Measurements from ENCODE around the gene RHEX. TPM values are rescaled to one million over a fixed set of nuclear protein-coding genes. Genes with fewer than 3 reads are reported as not detected.

Gene RHEX
- total and polyA plus RNA-seq, 9 donors, result 0.15 to 13.3 (median 1.8) TPM; not detected in 1

DNA sequence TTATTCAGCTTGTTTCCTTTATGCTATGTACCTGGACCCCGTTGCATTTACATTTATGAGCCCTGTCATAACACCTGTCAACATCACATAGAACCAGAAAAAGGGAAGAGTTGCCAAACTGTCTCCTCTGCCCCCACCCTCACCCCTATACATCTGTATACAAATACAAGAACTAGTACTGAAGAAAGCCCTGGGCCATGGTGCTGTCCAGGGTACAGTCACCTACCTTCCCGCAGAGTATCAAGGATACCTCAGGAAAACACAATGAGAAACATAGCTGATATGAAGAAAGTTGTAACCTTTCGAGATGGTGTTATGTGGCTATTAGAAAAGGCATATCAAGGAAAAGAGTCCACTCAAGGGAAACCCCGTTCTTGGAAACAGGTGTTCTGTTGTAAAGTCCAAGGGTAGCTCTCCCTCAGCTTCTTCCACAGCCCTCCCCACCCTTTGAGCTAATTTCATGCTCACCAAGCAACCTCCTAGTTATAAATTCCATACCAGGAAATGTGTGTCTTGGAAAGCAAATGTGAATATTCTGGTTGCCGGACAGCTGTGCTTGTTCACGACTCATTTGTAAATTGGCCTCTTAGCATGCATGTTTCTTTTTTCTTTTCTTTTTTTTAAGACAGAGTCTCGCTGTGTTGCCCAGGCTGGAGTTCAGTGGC is 80.9 kb downstream of the RHEX start:
- no peak for DNase-seq
- H3K36me3 ChIP-seq, result no peaks in the 10 kb centered on the region
- H3K4me3 ChIP-seq, result no peak overlapping the region
- intact Hi-C loops (cut with DNase I), result no loop called here
- H3K27me3 ChIP-seq, result no peaks in the 10 kb centered on the region
- TF ChIP-seq EP300 (IDR thresholded peaks at IDR 0.05) (no peak), POLR2A (IDR thresholded peaks at IDR 0.05) (no peak)
- TF ChIP-seq, protein P1, sequence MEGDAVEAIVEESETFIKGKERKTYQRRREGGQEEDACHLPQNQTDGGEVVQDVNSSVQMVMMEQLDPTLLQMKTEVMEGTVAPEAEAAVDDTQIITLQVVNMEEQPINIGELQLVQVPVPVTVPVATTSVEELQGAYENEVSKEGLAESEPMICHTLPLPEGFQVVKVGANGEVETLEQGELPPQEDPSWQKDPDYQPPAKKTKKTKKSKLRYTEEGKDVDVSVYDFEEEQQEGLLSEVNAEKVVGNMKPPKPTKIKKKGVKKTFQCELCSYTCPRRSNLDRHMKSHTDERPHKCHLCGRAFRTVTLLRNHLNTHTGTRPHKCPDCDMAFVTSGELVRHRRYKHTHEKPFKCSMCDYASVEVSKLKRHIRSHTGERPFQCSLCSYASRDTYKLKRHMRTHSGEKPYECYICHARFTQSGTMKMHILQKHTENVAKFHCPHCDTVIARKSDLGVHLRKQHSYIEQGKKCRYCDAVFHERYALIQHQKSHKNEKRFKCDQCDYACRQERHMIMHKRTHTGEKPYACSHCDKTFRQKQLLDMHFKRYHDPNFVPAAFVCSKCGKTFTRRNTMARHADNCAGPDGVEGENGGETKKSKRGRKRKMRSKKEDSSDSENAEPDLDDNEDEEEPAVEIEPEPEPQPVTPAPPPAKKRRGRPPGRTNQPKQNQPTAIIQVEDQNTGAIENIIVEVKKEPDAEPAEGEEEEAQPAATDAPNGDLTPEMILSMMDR (IDR thresholded peaks at IDR 0.05), result no peak
- H3K4me1 ChIP-seq (ENCODE audit: insufficient read depth), result no peaks in the 10 kb centered on the region
- H3K27ac ChIP-seq, result no peak overlapping the region
- no peaks in the 10 kb centered on the region for H3K9me3 ChIP-seq
- WGBS, 3 donors, result 66 to 87% (median 83%) methylated on average over 7 of the region's 7 CpGs

DNA sequence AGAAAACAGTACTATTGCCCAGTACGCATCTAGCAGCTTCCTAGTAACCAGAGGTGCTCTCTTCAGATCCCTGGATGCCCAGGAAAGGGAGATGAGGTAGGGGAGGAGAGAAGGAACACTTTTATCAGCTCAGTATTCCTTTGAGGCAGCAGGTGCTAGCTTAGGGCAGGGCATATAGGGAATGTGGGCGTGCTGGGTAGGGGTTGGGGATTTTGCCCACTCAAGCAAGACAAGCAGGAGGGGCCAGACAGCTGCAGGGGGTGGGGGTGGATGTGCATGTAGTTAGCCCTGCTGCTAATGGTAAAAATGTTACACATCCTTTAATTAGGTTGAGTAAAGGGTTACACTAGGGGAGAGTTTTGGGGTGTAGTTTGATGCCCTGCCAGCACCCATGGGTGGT is 82.3 kb downstream of the RHEX start:
- TF ChIP-seq EP300 (IDR thresholded peaks at IDR 0.05) (no peak), POLR2A (IDR thresholded peaks at IDR 0.05) (no peak)
- TF ChIP-seq, protein P1 (IDR thresholded peaks at IDR 0.05), result no peak
- H3K36me3 ChIP-seq, result no peaks in the 10 kb centered on the region
- H3K4me3 ChIP-seq, result no peak overlapping the region
- WGBS, 3 donors, result 82 to 90% (median 88%) methylated on average over 2 of the region's 2 CpGs
- H3K9me3 ChIP-seq, result no peaks in the 10 kb centered on the region
- no peak overlapping the region for H3K27ac ChIP-seq
- intact Hi-C loops (cut with DNase I), result no loop called here
- DNase-seq, result no peak
- no peaks in the 10 kb centered on the region for H3K27me3 ChIP-seq
- H3K4me1 ChIP-seq (ENCODE audit: insufficient read depth), result no peaks in the 10 kb centered on the region

DNA sequence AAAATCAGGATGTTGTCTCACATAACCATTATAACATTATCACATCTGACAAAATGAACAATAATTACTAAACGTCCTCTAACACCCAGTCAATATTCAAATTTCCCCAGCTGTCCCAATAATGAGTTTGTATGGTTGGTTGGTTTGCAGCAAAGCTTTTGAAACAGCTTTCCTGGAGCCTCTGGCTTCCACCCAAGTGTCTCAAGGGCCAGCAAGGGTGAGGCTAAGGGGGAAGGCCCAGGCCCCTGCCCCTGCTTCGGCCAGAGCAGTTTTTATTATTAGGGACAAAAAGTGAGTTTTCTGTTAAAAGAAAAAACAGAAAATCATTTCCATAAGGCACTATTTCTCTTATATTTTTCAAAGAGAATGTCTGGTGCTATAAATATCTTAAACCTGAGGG is 83.3 kb downstream of the RHEX start:
- intact Hi-C loops (cut with DNase I), result no loop called here
- no peak for DNase-seq

DNA sequence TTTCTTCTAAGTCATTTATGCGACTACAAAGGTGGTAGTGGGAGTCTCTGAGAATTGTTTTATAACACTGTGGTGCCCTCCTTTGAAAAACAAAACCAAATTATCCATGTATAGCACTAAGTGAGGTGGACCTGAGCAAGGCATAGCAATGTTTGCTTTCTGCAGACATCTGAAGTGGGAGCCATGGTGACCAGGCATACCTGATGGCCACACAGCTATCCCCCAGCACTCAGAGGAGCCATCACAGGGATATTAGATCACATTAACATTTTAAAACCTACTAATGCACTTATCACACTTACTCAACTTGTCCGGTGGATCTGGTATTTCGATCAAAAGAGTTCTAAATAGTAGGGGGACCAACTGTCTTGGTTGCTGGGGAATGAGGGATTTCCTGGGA is 89.0 kb downstream of the RHEX start:
- DNase-seq, result no peak
- H3K4me3 ChIP-seq, result no peak overlapping the region
- no peaks in the 10 kb centered on the region for H3K27me3 ChIP-seq
- no peaks in the 10 kb centered on the region for H3K9me3 ChIP-seq
- H3K27ac ChIP-seq, result no peak overlapping the region
- TF ChIP-seq EP300 (IDR thresholded peaks at IDR 0.05) (no peak), POLR2A (IDR thresholded peaks at IDR 0.05) (no peak)
- TF ChIP-seq, protein P1 (IDR thresholded peaks at IDR 0.05), result no peak
- intact Hi-C loops (cut with DNase I), result no loop called here
- WGBS, 3 donors, result 80 to 90% (median 88%) methylated on average over 3 of the region's 3 CpGs
- H3K4me1 ChIP-seq (ENCODE audit: insufficient read depth), result no peaks in the 10 kb centered on the region
- no peaks in the 10 kb centered on the region for H3K36me3 ChIP-seq

More for the DNA sequence above, 83.3 kb downstream of the RHEX start:
- Histone ChIP-seq H3K9me3 (no peaks in the 10 kb centered on the region), H3K4me1 (ENCODE audit: insufficient read depth) (no peaks in the 10 kb centered on the region), H3K27ac (no peak overlapping the region), H3K27me3 (no peaks in the 10 kb centered on the region), H3K36me3 (no peaks in the 10 kb centered on the region), H3K4me3 (no peak overlapping the region)
- 31 to 41% (median 35%) methylated on average over 2 of the region's 2 CpGs for WGBS, 3 donors
- TF ChIP-seq POLR2A (IDR thresholded peaks at IDR 0.05) (no peak), EP300 (IDR thresholded peaks at IDR 0.05) (no peak)
- TF ChIP-seq, protein P1 (IDR thresholded peaks at IDR 0.05), result no peak

Measured in ovary (tissue), 9 donors.